Osteocyte (in vitro differentiated cells): Measurements from ENCODE around the gene SRRM2. TPM values are rescaled to one million over a fixed set of nuclear protein-coding genes. Genes with fewer than 3 reads are reported as not detected.
A peak's percentile ranks its signal among the peaks of the same experiment; 100 is the strongest.

Experiments used
- DNase-seq: peaks from one replicate; pipeline ENCODE4 v3.0.0; 2021; ENCODE audit warnings: mixed read lengths; ENCODE audit not compliant: unreplicated experiment; ENCODE audit errors: extremely low spot score
- H3K27ac Mint-ChIP-seq: one replicate; pipeline ENCODE4 v1.8.0; 2021; ENCODE audit warnings: mild to moderate bottlenecking, mixed read lengths; ENCODE audit not compliant: unreplicated experiment
- H3K27me3 Mint-ChIP-seq: one replicate; pipeline ENCODE4 v1.8.0; 2021; ENCODE audit warnings: mixed read lengths; ENCODE audit not compliant: unreplicated experiment
- H3K36me3 Mint-ChIP-seq: one replicate; pipeline ENCODE4 v1.8.0; 2021; ENCODE audit warnings: mixed read lengths; ENCODE audit not compliant: unreplicated experiment
- H3K4me1 Mint-ChIP-seq: one replicate; pipeline ENCODE4 v1.8.0; 2021; ENCODE audit warnings: mixed read lengths; ENCODE audit not compliant: unreplicated experiment
- H3K4me3 Mint-ChIP-seq: one replicate; pipeline ENCODE4 v1.8.0; 2021; ENCODE audit warnings: mild to moderate bottlenecking, moderate library complexity, mixed read lengths; ENCODE audit not compliant: unreplicated experiment
- H3K9me3 Mint-ChIP-seq: one replicate; pipeline ENCODE4 v1.8.0; 2021; ENCODE audit warnings: mixed read lengths; ENCODE audit not compliant: unreplicated experiment
- CTCF ChIP-seq: fragments of 200-600 bp; sonication (generic); IDR thresholded peaks from 2 replicates; pipeline ENCODE4 v1.5.0; 2021; ENCODE audit warnings: antibody characterized with exemption, mild to moderate bottlenecking, moderate library complexity
- total RNA-seq: library from RNA; stranded (reverse); gene quantifications from 2 replicates; pipeline ENCODE4 v1.2.1, GENCODE V29; 2021

The SRRM2 gene
- total RNA-seq, 1 donor from 2014 or later: 572 TPM

DNA sequence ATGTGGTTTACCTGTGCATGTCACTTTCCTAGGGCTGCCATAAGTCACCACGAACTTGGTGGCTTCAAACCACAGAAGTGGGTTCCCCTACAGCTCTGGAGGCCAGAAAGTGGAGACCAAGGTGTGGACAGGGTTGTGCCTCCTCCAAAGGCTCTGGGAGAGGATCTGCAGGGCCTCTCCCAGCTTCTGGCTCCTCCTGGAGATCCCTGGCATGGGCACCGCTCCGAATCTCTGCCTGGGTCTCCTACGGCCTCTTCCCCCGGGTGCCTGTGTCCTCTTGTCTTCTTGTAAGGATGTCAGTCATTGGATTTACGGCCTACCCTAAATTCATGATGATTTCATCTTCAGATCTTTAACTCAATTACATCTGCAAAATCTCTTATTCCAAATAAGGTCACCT lies 2.5 kb upstream of the SRRM2 start:
- Mint-ChIP-seq H3K27ac (peak overlapping the region; percentile 100), H3K4me3 (no peak overlapping the region), H3K4me1 (peaks cover 26% of the 10 kb centered on the region), H3K36me3 (peaks cover 7% of the 10 kb centered on the region), H3K9me3 (no peaks in the 10 kb centered on the region), H3K27me3 (no peaks in the 10 kb centered on the region)
- TF ChIP-seq CTCF: no peak
- no peak for DNase-seq

DNA sequence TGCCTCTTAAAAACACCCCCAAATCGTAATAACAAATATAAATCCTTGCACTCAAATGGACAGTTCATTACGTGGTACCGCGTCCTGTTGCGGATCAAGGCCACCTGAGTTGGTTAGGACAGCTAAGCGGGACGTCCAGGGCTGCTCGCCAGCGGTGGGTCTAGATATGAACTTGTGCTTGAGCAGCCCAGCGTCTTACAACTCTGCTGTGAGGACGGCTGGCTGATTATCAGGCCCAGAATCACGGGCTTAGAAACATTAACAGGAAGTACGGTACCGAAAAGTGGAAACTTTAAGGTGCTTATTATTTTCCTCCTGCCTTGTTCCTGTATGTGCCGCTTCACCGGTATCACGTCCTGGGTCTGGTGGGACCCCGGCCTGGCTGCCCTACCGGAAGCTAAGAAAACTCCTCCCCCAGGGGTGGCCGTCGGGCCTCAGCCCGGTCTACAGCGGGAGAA lies 832 bp upstream of the SRRM2 start:
- TF ChIP-seq CTCF: no peak
- Mint-ChIP-seq H3K9me3 (no peaks in the 10 kb centered on the region), H3K27ac (peak overlapping the region; percentile 100), H3K4me1 (peaks cover 40% of the 10 kb centered on the region), H3K27me3 (no peaks in the 10 kb centered on the region), H3K4me3 (peak overlapping the region; percentile 87), H3K36me3 (peaks cover 7% of the 10 kb centered on the region)
- no peak for DNase-seq

DNA sequence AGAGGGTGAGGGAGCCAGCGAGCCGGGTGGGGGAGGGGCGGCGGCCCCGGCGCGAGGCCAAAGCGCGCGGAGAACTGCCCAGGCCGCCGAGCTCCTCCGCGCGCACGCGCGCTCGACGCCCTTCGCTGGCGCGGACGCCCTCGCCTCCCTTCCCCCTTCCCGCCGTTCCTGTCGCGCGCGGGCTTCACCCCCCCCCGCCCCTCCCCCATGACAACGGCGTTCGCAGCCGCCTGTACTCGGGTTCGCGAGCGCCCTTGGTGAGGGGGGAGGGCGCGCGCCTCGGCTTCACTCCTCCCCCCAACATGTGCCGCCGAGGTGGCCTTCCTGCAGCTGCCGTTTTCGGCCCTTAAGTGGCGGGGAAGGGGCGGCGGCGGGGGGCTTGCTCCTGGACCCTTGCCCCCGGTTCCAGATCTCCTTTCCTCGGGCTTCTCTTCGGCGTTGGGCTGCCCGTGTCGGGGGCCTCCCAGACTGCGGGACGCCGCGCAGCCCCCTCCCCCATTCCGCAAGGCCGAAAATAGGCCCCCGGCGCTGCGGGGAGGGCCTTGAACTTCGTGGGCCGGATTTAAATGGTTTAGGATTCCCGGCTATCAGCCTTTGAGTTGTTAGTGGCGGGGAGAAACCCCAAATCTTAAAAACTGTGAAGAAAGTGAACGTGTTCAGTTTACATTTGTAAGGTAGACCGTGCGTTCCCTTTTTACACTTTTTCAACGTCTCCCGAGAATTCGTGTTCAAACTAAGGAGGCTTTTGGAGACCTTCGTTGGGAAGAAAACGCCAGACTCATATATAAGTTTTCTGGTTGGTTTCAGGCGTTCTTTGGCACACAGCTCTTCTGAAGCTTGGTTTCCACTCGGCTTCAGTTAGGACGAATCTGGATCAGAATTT lies 653 bp downstream of the SRRM2 start:
- H3K9me3 Mint-ChIP-seq: no peaks in the 10 kb centered on the region
- peak overlapping the region; percentile 100 for H3K27ac Mint-ChIP-seq
- peaks cover 49% of the 10 kb centered on the region for H3K4me1 Mint-ChIP-seq
- H3K4me3 Mint-ChIP-seq: peak overlapping the region; percentile 87
- H3K27me3 Mint-ChIP-seq: no peaks in the 10 kb centered on the region
- DNase-seq: no peak
- TF ChIP-seq CTCF: no peak
- H3K36me3 Mint-ChIP-seq: peaks cover 15% of the 10 kb centered on the region

DNA sequence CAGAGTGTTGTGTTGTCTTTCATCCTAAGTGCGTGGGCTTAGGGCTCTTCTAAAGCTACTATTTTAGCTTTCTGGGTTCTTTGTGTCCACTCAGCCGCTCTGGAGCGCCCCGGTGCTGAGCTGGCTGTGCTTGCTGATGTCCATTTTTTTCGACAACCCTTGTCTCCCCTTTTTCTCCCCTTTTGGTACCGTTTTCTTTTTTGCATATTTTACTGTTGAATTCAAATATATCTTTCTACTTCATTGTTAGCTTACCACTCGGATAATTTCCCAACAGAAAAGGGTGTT lies 1.2 kb downstream of the SRRM2 start:
- Mint-ChIP-seq H3K4me1 (peaks cover 49% of the 10 kb centered on the region), H3K27me3 (no peaks in the 10 kb centered on the region), H3K36me3 (peaks cover 20% of the 10 kb centered on the region), H3K9me3 (no peaks in the 10 kb centered on the region), H3K4me3 (peak overlapping the region; percentile 87), H3K27ac (peak overlapping the region; percentile 86)
- no peak for DNase-seq
- TF ChIP-seq CTCF: no peak

GRCh38 chr16:2755158-2755557 lies 2.7 kb downstream of the SRRM2 start:
- Mint-ChIP-seq H3K27ac (peak overlapping the region; percentile 50), H3K36me3 (peaks cover 35% of the 10 kb centered on the region), H3K4me3 (peak overlapping the region; percentile 87), H3K4me1 (peaks cover 49% of the 10 kb centered on the region), H3K27me3 (no peaks in the 10 kb centered on the region), H3K9me3 (no peaks in the 10 kb centered on the region)
- TF ChIP-seq CTCF: no peak
- DNase-seq: no peak
